GM21447 (cell line): ENCODE measurements around the gene LDHAL6B.

Source experiments
- ATAC-seq: cut with Tn5 transposase; IDR thresholded peaks from one replicate; pipeline ENCODE4 v1.9.1; 2021; ENCODE audit not compliant: unreplicated experiment

The LDHAL6B gene

DNA sequence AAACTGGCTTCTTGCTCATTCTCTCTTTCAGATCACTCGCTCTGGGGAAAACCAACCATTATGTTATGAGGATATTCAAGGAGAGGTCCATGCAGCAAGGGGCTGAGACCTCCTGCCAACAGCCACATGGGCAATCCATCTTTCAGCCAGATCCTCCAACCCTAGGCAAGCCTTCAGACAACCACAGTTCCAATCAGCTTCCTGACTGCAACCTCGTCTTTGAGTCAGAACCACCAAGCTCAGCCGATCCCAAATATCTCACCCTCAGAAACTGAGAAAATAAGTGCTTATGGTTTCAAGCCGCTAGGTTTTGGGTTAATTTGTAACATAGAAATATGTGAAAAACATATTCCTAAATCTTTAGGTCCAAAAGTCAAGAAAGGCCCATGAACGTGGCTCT, 10.3 kb downstream of the LDHAL6B start:
- no peak for ATAC-seq

DNA sequence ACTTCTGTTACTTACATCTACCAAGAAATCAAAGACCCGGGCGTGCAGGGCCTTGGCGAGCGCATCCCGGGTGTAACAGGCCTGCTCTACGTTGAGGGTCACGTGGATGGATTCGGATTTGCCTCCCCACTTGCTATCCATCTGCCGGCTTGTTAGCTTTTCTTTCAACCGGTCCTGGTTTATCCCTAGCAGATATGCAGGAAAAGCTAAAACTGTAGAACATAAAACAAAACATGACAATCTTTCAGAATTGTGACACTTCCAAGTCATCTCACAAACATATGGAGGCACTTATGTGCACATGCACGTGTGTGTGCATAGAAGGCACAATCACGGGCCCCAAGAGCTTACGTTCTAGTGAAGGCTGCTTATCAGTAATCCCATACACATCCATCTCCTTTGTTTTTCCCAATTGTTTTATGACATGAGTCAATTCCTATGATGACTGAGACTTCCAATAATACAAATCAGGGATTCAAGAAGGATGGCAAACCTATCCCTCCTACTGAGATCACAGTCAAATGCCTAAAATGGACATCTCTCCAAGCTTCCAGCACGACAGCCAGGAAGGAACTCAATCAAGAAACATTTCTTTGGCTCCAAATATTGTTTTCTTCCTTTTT, 11.3 kb downstream of the LDHAL6B start:
- no peak for ATAC-seq

DNA sequence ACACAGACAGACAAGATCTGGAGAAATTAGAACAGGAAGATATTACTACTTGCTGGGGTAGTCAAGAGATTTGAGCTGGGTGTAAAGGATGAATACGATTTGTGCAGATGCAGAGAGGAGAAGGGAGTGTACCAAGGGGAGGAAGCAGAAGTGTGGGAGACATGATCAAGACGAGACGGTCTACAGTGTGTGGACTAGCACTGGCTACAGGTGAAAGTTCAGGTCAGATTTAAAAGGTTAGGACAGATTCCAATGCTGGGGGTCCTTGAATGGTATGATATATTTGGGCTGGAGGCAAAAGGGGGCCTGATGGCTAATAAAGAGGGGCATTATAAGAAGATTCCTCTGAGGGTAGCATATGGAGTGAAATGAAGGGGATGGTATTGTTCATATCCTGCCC, 12.1 kb downstream of the LDHAL6B start:
- no peak for ATAC-seq

DNA sequence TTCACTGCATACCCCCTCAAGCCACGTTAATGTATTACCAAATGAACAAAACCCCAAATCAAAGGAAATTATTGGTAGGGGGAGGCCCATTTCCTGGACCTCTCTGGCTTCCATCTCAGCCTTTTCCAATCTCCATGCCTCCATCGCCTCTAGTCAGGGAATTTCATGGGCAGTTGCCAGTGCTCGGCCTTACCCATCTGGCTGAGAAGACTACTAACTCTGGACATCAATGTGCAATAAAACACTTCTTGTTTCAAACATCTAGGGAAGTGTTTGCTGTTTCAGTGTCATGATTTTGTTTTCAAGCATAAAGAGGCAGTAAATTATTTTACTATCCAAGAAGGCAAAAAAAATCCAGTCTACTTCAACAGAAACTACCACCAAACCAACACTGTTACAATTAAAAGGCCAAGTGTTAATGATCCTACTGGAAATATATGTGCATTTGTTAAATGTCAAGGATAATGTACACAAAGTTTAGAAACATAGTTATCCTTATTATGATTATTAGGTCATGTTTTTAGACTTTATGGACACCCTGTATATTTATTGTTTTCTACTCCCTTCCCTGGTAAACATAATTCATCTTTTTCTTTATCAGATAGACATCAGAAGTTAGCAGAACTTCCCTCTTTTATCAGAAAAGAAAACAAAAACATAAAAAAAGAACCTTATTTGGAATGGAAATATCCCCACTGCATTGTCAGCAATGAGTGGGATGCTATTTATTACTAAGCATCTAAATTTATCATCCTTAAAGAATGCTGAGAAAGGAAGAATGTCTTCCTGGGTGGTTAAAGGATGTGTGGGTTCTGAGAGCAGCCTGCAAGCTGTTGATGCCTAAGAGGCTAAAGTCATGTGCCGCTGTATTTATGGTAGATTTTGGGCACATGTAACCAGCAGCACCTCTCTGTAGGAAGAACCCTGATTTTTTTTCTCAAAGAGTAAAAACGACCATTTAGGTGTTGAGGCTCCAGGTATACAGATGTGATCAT, 15.2 kb downstream of the LDHAL6B start:
- no peak for ATAC-seq

DNA sequence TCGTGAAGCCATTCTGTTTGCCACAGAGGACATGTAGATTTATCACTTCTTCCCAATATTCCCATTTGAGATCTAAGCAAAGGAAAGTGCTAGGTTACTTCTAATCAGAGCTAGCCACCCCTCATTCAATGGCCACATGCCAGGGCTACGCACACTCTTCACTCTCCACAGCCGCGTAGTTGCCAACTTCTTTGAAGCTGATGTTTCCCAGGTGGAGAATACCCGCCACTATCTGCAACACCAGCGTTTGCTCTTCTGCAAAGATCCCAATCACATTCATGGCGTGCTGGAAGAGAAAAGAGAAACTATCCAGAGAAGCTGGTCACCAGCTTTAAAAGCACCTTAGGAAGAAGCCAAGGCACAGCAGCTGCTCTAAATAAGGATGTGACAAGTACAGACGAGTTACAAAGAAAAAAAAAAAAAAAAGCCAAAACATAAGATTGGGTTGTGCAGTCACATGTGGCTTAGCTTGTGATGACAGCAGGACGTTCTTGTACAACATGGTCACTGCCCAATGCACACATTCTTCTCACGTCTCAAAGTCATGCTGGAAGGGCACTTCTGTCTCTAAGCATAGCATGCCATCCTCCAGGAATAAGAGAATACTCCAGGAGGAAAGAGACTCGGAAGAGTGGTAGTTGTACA, 16.4 kb downstream of the LDHAL6B start:
- no peak for ATAC-seq

DNA sequence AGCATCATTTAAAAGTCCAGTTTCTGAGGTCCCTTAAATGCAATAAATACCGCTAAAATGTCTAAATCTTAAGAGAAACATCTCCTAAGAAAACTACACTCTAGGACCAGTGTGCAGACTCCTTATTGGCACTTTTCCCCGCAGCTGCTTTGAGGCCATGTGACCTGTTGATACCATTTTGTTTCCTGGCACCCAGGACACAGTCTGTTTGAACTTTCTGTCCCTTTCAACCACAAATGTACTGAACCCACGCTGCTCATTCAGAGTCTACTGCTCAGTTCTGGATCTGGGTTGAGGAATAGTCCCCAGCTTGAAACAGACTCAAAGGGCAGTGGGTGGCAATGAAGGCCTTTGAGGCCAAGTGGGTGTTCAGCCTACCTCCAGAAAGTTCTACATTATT, 17.1 kb downstream of the LDHAL6B start:
- no peak for ATAC-seq

DNA sequence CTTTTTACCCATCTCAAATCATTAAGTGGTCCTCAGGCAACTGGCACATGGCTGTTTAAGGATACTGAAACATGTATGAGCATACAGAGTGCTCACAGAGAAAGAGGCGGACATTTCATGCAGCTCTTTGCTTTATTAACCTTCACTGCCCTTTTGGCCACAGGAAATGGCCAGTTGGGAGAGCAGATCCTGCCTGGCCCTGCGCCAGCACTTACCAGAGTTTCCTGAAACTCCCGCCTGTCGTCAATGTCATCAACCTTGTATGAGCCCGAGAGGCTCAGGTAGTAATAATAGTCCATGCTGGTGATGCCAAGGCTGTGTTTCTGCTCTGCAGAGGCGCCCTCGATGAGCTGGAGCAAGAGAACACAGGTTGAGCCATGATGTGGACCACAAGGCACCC, 17.8 kb downstream of the LDHAL6B start:
- ATAC-seq: no peak

DNA sequence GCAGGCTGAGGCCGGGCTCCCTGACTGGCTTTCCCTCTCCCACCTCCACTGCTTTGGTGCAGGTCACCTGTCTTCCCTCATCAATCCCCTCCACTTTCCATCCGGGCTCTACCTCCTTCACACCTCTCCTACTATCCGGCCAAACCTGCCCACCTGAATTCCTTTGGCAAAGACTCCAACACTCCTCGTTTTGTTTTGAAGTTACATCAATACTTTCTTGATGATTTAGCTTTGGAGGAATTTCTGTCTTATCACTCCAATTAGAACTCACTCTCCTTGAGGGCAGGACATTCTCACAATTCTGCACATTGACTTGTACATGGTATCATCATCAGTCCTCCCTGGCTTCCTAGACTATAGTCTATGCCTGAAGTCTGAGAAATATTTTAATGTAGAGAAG, 20.4 kb downstream of the LDHAL6B start:
- no peak for ATAC-seq

DNA sequence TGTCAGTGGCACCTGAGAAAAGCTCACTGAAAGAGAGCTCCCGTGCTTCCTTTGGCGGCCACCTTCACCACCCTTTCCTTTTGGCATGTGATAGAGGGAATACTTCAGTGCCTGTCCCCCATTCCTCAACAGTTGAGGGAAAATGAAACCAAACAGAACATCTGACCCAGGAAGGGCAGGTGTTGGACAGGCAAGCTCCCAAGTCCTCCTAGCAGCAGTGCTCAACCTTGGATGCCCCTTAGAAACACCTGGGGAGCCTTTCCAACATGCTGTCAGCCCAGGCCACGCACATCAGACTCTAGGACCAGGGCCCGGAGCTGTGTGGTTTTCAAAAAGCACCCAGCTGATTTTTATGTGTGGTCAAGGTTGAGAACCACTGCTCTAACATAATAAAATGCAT, 22.4 kb downstream of the LDHAL6B start:
- ATAC-seq: no peak

DNA sequence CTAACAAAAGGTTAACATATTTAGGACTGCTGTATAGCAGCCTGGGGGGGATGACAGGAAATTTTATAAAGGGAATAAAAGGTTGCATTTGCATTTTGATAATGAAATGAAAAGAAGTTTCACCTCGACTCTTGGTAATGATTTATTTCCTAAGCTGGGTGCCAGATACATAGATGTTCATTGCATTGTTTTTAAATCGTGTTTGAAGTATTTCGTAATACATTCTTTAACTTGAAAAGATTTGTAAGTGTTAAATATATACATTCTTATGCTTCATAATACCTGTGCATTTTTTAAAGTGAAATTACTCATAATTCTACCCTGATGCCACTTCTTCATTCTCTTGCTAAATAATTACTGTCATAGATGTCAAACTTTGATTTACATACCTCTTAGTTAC, 22.8 kb downstream of the LDHAL6B start:
- no peak for ATAC-seq

DNA sequence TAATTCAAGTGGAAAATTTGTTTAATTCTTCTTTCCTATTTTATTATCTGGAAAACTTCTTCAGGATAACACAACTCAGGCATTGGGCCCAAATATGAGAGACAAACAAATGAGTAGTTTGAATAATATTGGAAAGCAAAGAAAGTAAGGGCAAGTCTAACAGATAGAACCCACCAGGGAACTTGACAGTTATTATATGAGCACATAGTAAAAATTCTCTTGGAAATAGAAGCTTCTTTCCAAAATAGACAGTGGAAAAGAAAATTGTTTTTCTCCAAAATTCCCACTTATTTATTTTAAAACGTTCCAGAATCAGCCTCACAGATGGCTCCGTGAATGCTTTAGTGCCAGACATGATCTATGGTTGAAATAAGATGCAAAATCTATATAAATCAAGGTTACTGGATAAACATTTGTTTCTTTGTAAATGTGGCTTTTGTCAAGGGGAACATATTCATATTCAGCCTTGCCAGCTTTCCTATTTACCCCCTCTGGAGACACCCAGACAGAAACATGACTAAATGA, 23.9 kb downstream of the LDHAL6B start:
- ATAC-seq: no peak

DNA sequence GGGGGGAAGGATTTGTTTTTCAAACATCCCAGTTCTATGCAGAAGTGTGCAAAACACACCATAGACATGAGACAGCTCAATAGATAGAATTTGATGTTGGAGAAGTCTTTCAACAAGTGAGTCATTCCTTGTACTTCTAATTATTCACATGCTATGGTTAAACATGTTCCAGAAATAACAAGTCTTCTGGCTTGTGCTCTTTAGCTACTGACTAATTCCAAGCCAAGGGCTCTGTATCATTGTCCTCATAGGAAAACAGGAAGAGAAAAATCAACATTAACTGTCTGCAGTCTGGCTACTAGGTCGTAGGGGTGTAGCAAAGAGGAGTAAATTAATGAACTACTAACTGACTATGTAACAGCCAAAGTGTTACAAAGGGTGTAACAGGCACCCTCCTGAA, 25.8 kb downstream of the LDHAL6B start:
- no peak for ATAC-seq

DNA sequence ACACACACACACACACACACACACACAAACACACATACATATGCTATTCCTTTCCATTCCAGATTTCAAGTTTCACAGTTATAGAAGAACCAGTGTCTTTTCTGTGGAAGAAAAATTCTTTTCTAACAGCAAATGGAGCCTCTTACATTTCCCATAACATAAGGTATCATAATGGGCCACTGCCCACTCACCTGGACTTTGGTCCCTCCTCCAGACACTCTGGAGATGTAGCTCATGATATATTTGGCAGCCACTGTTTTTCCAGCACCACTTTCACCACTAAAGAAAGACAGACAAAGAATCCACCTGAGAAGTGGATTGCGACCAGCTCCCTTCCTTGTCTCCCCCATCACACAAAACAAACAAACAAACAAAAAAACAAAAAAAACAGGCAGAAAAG, 29.8 kb downstream of the LDHAL6B start:
- ATAC-seq: no peak

DNA sequence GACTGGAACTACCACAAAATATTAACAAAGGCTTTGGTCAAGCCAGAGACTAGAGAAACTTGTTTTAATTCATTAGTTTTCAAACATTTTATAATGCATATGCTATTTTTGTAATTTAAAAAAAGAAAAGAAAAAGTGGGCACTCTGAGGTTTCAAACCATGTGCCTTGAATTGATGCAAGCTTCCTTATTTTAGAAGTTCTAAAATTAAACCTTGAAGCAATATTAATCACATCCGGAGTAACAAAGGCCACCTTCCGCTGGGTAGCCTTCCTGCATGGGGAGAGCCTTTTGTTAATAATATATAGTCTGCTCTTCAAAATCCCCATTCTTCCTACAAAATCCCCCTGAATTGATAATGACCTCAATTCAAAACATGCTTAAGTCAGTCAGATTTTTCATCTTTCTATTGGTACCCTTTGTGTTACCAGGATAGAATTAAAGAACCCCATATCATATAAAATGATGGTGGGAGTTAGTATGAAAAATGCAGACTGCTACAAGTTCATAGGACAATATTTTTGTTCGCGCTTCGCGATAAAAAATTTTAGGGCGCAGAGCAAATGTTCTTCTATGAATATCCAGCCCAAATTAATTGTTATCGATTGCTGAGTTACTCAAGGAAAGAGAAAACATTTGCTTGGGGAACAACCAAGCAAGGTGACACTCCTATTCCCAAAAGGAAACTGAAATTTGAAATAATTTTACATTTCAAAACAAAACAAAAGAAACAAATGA, 30.6 kb downstream of the LDHAL6B start:
- peak; percentile 72 for ATAC-seq

DNA sequence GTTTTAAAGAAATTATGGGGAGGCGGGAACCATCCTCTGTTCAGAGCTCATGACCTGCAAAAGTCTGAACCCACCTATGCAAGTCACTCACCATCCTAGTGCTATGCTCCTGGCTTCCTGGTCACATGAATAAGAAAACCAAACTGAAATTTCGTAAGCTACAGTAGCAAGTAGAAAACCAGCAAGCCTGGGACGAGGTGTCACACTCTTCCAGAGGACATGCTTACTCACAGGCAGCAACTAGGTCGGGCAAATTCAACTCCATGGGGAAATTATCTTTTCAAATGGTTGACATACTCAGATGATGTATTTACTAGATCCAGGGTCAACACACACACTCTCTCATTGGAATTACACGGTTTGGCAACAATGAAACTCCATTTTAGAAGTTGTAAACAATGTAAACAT, 31.3 kb downstream of the LDHAL6B start:
- ATAC-seq: peak; percentile 69

DNA sequence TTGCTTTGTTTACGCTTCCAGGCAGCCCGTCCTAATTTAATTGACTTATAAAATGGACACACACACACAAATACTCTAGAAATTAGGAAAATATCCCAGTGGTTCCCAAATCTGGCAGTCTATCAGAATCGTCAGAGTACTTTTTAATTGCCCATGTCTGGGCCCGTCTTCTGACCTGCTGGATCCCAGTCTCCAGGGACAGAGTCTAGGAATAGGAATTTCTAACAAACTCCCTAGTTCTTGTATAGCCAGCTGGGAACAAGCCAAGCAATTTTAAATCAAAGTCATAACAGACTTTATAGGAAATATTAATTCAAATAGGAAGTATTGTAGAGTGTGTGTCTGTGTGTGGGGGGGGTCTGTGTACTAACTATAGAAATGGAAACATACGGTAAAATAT, 33.4 kb downstream of the LDHAL6B start:
- no peak for ATAC-seq

DNA sequence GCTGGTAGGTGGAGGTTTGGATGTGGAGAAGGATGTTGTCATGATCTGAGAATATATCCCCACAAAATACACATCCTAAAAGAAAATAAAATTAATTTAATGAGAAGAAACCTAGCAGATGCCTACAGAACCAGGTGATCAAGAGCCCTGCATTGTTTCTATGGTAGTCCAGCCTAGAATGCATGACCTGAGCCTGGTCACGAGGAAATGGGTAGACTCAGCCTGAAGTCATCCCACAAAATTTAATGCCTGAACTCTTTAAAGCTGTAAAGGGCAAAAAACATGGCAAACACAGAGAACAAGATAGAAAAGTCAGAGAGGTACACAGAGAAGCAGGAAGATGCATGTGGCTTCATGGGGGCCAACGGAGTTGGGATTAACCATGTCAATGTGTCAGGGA, 36.0 kb downstream of the LDHAL6B start:
- no peak for ATAC-seq

DNA sequence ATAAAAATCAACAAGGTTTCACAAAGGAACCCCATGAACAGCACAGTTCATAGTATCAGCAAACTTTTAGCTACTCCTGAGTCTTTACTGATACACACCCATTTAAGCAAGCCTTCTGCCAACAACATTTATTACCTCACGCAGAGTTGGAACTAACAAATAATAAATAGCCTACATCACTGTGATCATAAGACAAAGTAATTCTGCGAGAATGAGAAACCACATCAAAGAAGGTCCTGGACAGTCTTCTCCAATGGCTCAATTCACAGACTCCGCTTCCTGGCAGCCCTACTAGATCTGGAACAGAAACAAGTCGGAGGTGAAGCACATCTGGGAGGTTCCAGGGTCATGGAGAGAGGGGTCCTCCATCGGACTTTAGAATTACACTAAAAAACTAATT, 37.0 kb downstream of the LDHAL6B start:
- no peak for ATAC-seq

DNA sequence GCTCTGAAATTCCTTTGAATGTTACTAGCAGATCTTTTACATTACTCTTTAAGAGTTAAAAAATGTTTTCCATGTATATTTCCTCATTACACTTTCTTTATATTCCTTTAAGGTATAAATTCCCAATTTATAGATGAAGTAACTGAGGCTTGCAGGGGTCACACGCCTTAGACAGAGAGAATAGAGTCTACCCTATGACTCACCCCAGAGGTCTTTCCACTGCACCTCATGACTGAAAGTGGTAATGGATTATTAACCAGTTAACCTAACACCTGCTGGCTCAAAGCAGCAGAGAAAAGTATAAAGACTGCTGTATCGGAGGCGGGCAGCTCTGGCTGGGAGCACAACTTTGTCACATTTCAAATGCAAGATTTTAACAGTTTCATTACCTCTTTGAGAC, 37.7 kb downstream of the LDHAL6B start:
- ATAC-seq: peak; percentile 91

DNA sequence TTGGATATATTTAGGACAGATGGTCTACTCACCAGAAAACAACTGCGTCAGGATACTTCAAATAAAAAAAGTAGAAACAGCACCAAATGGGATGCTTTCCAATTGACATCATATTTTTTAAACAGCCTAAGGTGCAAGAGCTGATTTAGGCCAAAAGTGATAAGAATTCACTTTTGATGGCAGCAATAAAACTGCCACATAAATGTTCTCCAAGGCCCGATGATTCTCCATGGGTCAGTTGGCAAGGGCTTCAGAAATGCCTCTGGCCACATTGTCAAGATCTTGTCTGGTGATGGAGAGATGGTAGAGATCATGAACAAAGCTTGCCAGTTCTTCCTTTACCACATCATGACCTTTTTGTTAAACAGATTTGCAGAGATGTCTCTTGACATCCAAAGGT, 38.9 kb downstream of the LDHAL6B start:
- no peak for ATAC-seq

DNA sequence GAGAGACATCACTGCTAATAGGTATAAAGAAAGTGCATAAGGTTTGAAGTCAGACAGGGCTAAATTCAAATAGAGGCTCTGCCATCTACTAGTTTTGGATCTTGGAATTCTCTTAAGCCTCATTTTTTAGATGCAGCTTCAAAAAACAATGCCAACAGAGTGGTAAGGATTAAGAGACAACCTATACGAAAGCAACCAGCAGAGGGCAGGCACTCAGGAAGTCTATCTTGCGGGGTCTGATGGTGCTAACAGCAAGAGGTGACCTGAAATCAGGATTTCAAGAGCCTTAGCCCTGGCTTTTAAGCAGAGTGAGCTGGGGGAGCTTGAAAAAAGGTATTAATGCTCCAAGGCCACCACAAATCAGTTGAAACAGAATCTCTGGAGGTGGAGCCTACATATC, 40.7 kb downstream of the LDHAL6B start:
- ATAC-seq: no peak
